ENCODE data around the gene ZDHHC19.

- no peak for TF ChIP-seq CTCF (tag by site-specific recombination; IDR thresholded peaks at IDR 0.05)
- TF ChIP-seq MYNN (tag by site-specific recombination; IDR thresholded peaks at IDR 0.05; ENCODE audit: borderline replicate concordance) = no peak
- no peak for TF ChIP-seq ZNF2 (tag by site-specific recombination; IDR thresholded peaks at IDR 0.05)
- no peak for TF ChIP-seq ZSCAN23 (tag by site-specific recombination; IDR thresholded peaks at IDR 0.05)
These were observed 44.6 kb upstream of the ZDHHC19 start for GRCh38 chr3:196255776-196256175.

Measured in HEK293 (cell line).